Fibroblast of lung (primary cell): ENCODE data around the gene TMEM52. TPM values are rescaled to one million over a fixed set of nuclear protein-coding genes. Genes with fewer than 3 reads are reported as not detected.

Experiments used
- DNase-seq, 2 donors: peaks; one replicate each; pipeline versions ENCODE4 v3.0.0 to v3.0.0-alpha.2; 2010; ENCODE audit warnings: low read depth in 2 of 2
- H2AFZ ChIP-seq: 2 replicates; pipeline ENCODE4 v1.5.1; 2012; ENCODE audit warnings: low read length, control low read depth, inconsistent platforms
- H3K27ac ChIP-seq: 2 replicates; pipeline ENCODE4 v1.5.1; 2011; ENCODE audit warnings: low read length, control low read depth; ENCODE audit not compliant: insufficient read depth
- H3K27me3 ChIP-seq: 2 replicates; pipeline ENCODE4 v1.5.1; 2011; ENCODE audit warnings: mild to moderate bottlenecking, low read length; ENCODE audit not compliant: control insufficient read depth, insufficient read depth
- H3K36me3 ChIP-seq: 2 replicates; pipeline ENCODE4 v1.5.1; 2011; ENCODE audit warnings: low read length; ENCODE audit not compliant: control insufficient read depth, insufficient read depth
- H3K4me1 ChIP-seq: 2 replicates; pipeline ENCODE4 v1.5.1; 2011; ENCODE audit warnings: low read length; ENCODE audit not compliant: control insufficient read depth, insufficient read depth; ENCODE audit errors: extremely low read depth
- H3K4me2 ChIP-seq: 2 replicates; pipeline ENCODE4 v1.5.1; 2011; ENCODE audit warnings: low read length, control low read depth; ENCODE audit not compliant: insufficient read depth; ENCODE audit errors: extremely low read depth
- H3K4me3 ChIP-seq, 4 experiments: fragments of 200-600 bp in 1 of 4; sonication (generic) in 1 of 4; replicated peaks in 1 of 4; 2 replicates each; pipeline ENCODE4 v1.5.1; 2011 to 2016; ENCODE audit warnings: low read length in 4 of 4, low read depth in 3 of 4, mild to moderate bottlenecking in 3 of 4, control low read depth in 2 of 4, inconsistent platforms in 1 of 4, mixed read lengths in 1 of 4; ENCODE audit not compliant: insufficient read depth in 1 of 4; ENCODE audit errors: control extremely low read depth in 1 of 4
- H3K79me2 ChIP-seq: 2 replicates; pipeline ENCODE4 v1.5.1; 2012; ENCODE audit warnings: mild to moderate bottlenecking, low read length, inconsistent platforms; ENCODE audit not compliant: control insufficient read depth, insufficient read depth
- H3K9ac ChIP-seq: 2 replicates; pipeline ENCODE4 v1.5.1; 2011; ENCODE audit warnings: mild to moderate bottlenecking, low read length, control low read depth; ENCODE audit not compliant: insufficient read depth
- H3K9me3 ChIP-seq: 2 replicates; pipeline ENCODE4 v1.5.1; 2012; ENCODE audit warnings: low read depth, low read length; ENCODE audit not compliant: control insufficient read depth, insufficient read depth
- H4K20me1 ChIP-seq: 2 replicates; pipeline ENCODE4 v1.5.1; 2011; ENCODE audit warnings: low read length; ENCODE audit not compliant: control insufficient read depth, insufficient read depth; ENCODE audit errors: extremely low read depth
- EZH2 ChIP-seq: IDR thresholded peaks from 2 replicates; pipeline ENCODE4 v1.5.1; 2012; ENCODE audit warnings: low read length, control low read depth, mild to moderate bottlenecking; ENCODE audit errors: missing control alignments
- polyA plus RNA-seq, 2 donors: library from polyadenylated mRNA; depleted of rRNA in 1 of 2; stranded (reverse) in 1 of 2; unstranded in 1 of 2; fragments of >200 nt; gene quantifications; 2 replicates each; pipeline ENCODE4 v1.2.1, GENCODE V29; 2011 to 2012; ENCODE audit warnings: missing spikeins in 1 of 2
- total RNA-seq: library from RNA; depleted of rRNA; stranded (reverse); fragments of >200 nt; gene quantifications from 2 replicates; pipeline ENCODE4 v1.2.1, GENCODE V29; 2014
- TF ChIP-seq, protein P1 (sequence below), 2 donors: IDR thresholded peaks in 1 of 2; conservative IDR thresholded peaks in 1 of 2; 1 replicate in 1 of 2; 2 replicates in 1 of 2; pipeline ENCODE4 v1.5.1; 2011 to 2012; ENCODE audit warnings: low read length in 2 of 2, control low read depth in 1 of 2, inconsistent platforms in 1 of 2, low read depth in 1 of 2, mild to moderate bottlenecking in 1 of 2

Gene TMEM52
- total and polyA plus RNA-seq, 2 donors (not counting 1 experiment from before 2014, with no cell fraction given), result 0.17 to 0.42 TPM

DNA sequence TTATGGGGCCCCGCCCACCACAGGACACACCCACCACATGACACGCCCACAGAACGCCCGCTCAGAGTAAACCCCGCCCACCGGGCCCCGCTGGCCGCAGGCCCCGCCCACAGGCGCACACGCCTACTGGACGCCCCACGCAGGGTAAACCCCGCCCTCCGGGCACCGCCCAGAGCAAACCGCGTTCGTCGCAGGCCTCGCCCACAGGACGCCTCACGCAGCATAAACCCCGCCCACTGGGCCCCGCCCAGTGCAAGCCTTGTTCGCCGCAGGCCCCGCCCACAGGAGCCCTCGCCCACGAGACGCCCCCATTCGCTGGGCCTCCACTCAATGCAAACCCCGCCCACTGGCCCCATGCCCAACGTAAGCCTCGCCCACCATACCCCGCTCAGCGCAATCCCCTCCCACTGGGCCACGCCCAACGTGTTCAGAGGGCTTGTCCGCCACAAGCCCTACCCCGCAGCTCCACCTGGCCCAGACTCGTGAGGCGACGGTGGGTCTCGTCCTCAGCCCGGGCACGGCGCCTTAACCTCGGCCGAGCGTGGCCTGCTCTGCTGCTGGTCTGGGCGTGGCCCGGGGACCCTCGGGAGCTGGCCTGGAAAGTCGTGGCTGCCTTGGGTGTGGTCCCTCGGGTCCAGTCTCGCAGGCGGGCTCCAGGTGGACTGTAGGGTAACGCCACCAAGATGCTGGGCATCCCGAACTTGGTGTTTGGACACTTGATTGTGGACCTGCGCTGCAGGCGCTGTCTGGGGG is 401 bp upstream of the TMEM52 start:
- H3K4me1 ChIP-seq, result peaks cover 6% of the 10 kb centered on the region
- peak overlapping the region in 1 of 4 experiments; percentile 55 for H3K4me3 ChIP-seq
- H3K27me3 ChIP-seq, result peaks cover 4% of the 10 kb centered on the region
- H3K9ac ChIP-seq, result no peak overlapping the region
- peak overlapping the region; percentile 19 for H2AFZ ChIP-seq
- peak overlapping the region; percentile 58 for H3K4me2 ChIP-seq
- no peaks in the 10 kb centered on the region for H3K79me2 ChIP-seq
- DNase-seq, result peak; percentile 89 to 96
- no peaks in the 10 kb centered on the region for H3K9me3 ChIP-seq
- H3K36me3 ChIP-seq, result no peaks in the 10 kb centered on the region
- H3K27ac ChIP-seq, result no peak overlapping the region
- no peaks in the 10 kb centered on the region for H4K20me1 ChIP-seq
- TF ChIP-seq, protein P1, sequence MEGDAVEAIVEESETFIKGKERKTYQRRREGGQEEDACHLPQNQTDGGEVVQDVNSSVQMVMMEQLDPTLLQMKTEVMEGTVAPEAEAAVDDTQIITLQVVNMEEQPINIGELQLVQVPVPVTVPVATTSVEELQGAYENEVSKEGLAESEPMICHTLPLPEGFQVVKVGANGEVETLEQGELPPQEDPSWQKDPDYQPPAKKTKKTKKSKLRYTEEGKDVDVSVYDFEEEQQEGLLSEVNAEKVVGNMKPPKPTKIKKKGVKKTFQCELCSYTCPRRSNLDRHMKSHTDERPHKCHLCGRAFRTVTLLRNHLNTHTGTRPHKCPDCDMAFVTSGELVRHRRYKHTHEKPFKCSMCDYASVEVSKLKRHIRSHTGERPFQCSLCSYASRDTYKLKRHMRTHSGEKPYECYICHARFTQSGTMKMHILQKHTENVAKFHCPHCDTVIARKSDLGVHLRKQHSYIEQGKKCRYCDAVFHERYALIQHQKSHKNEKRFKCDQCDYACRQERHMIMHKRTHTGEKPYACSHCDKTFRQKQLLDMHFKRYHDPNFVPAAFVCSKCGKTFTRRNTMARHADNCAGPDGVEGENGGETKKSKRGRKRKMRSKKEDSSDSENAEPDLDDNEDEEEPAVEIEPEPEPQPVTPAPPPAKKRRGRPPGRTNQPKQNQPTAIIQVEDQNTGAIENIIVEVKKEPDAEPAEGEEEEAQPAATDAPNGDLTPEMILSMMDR (conservative IDR thresholded peaks at IDR 0.05 in 1 of 2, IDR thresholded peaks at IDR 0.05 in 1 of 2; ENCODE audit: low read depth in 1 of 2, low read length in 2 of 2), result no peak
- TF ChIP-seq EZH2, result no peak

DNA sequence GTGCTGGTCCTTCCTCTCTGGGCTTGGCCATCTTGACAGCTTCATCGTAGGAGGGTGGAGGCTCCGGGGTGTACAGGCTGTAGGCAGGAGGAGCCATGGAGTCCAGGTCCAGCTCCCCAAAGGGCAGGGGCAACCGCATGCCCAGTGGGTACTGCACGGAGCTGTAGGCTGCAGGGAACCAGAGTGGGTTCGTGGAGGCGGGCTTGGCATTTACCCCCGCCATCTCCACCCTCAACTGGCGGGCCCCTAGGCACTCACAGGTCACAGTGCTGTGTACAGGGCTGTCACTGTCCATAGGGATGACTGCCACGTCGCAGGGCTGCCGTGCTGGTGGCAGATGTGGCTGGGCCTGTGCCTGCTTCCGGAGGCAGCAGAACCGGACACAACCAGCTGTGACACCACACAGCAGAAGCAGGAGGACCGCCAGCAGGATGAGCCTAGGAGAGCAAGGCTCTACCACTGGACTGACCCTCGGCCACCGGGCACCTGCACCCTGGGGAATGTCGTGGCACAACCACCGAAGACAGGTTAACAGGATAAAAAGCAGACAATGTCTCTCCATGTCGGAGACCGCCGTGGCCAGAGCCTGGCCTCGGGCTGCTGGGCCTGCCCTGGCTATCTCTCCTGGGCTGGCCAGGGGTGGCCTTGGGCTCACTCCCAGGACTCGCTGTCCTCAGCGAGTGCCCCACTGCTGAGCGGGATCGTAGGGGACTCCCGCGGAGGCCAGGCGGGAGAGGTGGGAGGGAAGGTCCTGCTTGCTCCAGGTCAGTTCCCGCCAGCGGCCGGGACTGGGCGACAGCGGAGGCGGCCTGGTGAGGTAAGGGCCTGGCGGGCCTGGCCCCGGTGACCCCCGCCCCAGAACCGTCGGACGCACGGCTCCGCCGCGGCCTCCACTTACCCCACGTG is 831 bp downstream of the TMEM52 start:
- Histone ChIP-seq H3K4me3 (peak overlapping the region in 3 of 4 experiments; percentile 33 to 55 (median 41)), H3K9me3 (no peaks in the 10 kb centered on the region), H3K4me2 (peak overlapping the region; percentile 88), H2AFZ (no peak overlapping the region), H3K4me1 (peaks cover 6% of the 10 kb centered on the region), H4K20me1 (no peaks in the 10 kb centered on the region), H3K79me2 (no peaks in the 10 kb centered on the region), H3K36me3 (no peaks in the 10 kb centered on the region), H3K9ac (no peak overlapping the region), H3K27me3 (peaks cover 4% of the 10 kb centered on the region), H3K27ac (no peak overlapping the region)
- DNase-seq, result no peak
- no peak for TF ChIP-seq EZH2
- TF ChIP-seq, protein P1 (conservative IDR thresholded peaks at IDR 0.05 in 1 of 2, IDR thresholded peaks at IDR 0.05 in 1 of 2; ENCODE audit: low read depth in 1 of 2, low read length in 2 of 2), result no peak

DNA sequence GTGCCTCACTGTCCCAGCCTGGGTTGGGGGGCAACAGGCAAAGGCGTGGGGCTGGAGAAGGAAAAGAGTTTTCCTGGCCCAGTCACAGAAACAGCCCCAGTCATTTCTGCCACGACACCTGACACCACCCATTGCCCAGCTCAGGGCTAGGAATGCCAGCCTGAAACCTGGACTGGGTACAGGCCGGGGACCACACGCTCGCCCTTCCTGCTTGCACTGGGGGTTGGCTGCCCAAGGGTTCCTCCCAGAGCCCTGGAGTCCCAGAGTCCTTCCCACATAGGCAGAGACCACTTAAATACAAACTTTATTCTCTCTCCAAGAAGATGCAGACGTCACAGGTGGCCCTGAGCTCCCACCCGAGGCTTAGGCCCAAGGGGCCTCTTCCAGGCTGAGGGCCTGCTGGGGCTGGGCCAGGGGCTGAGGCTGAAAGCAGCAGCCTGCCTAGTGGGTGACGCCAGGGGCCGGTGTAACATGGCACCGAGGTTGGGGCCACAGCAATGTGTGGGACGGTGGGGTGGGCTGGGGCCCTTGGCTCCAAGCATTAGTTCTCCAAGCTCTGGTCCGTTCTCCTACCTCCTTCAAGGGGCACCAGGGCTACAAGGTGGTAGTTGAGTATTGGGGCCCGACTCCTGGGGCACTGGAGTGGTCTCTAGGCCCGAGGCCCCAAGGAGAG is 1.6 kb downstream of the TMEM52 start:
- Histone ChIP-seq H3K4me2 (no peak overlapping the region), H3K4me3 (no peak overlapping the region), H3K9ac (no peak overlapping the region), H3K36me3 (no peaks in the 10 kb centered on the region), H3K4me1 (peaks cover 6% of the 10 kb centered on the region), H3K27ac (no peak overlapping the region), H4K20me1 (no peaks in the 10 kb centered on the region), H2AFZ (no peak overlapping the region), H3K79me2 (no peaks in the 10 kb centered on the region), H3K27me3 (peaks cover 4% of the 10 kb centered on the region), H3K9me3 (no peaks in the 10 kb centered on the region)
- DNase-seq, result no peak
- no peak for TF ChIP-seq EZH2
- TF ChIP-seq, protein P1 (conservative IDR thresholded peaks at IDR 0.05 in 1 of 2, IDR thresholded peaks at IDR 0.05 in 1 of 2; ENCODE audit: low read depth in 1 of 2, low read length in 2 of 2), result no peak
